Mammary epithelial cell (primary cell): ENCODE data around the gene MYH10.

Experiments
- CTCF ChIP-seq, 2 donors: IDR thresholded peaks in 1 of 2; conservative IDR thresholded peaks in 1 of 2; 2 replicates each; pipeline ENCODE4 v1.5.1; 2011 to 2012; ENCODE audit warnings: inconsistent platforms in 2 of 2, low read length in 2 of 2, mild to moderate bottlenecking in 2 of 2, control low read depth in 1 of 2, low read depth in 1 of 2; ENCODE audit not compliant: insufficient read depth in 1 of 2; ENCODE audit errors: extremely low read depth in 1 of 2
- EZH2 ChIP-seq: IDR thresholded peaks from 2 replicates; pipeline ENCODE4 v1.6.1; 2012; ENCODE audit warnings: low read length, inconsistent platforms, borderline replicate concordance

GRCh38 chr17:8631554-8631877 is 991 bp upstream of the MYH10 start:
- TF ChIP-seq CTCF (conservative IDR thresholded peaks at IDR 0.05 in 1 of 2, IDR thresholded peaks at IDR 0.05 in 1 of 2; ENCODE audit: extremely low read depth in 1 of 2, insufficient read depth in 1 of 2, low read depth in 1 of 2, low read length in 2 of 2) (no peak), EZH2 (no peak)
